ENCODE measurements around the gene JARID2. TPM values are rescaled to one million over a fixed set of nuclear protein-coding genes. Genes with fewer than 3 reads are reported as not detected.

Gene JARID2
- total and polyA plus RNA-seq, 11 donors = 3.5 to 12.2 (median 7.5) TPM

GRCh38 chr6:15557174-15557573 lies 311.3 kb downstream of the JARID2 start:
- no peak overlapping the region for H3K27ac ChIP-seq
- no peaks in the 10 kb centered on the region for H3K27me3 ChIP-seq
- no peak for TF ChIP-seq POLR2A (IDR thresholded peaks at IDR 0.05)
- TF ChIP-seq CTCF (IDR thresholded peaks at IDR 0.05) = no peak
- ATAC-seq (no peak), DNase-seq (no peak)
- H3K4me3 ChIP-seq = no peak overlapping the region
- intact Hi-C loops (cut with DNase I) = loop anchor here in 1 of 10 donors (10.0 kb wide), 1 partner anchor 68 kb away; no protein-coding TSS in a partner anchor
- no peaks in the 10 kb centered on the region for H3K36me3 ChIP-seq
- peaks cover 0 to 46% (median 7%) of the 10 kb centered on the region in 12 donors for H3K4me1 ChIP-seq
- H3K9me3 ChIP-seq = no peaks in the 10 kb centered on the region

- 95 to 100% (median 97%) methylated on average over 1 of the region's 1 CpG for WGBS, 4 donors
- TF ChIP-seq POLR2A (IDR thresholded peaks at IDR 0.05) (no peak), CTCF (IDR thresholded peaks at IDR 0.05) (no peak)
- no peak overlapping the region for H3K4me3 ChIP-seq
- H3K4me1 ChIP-seq = peaks cover 0 to 20% (median 0%) of the 10 kb centered on the region in 12 donors
- ATAC-seq = no peak
- H3K27me3 ChIP-seq = no peaks in the 10 kb centered on the region
- H3K27ac ChIP-seq = no peak overlapping the region
- H3K36me3 ChIP-seq = no peaks in the 10 kb centered on the region
- DNase-seq = no peak
- intact Hi-C loops (cut with DNase I) = no loop called here
- no peaks in the 10 kb centered on the region for H3K9me3 ChIP-seq
Measured at GRCh38 chr6:15560713-15561112, 314.8 kb downstream of the JARID2 start.

GRCh38 chr6:15561447-15562199 lies 315.8 kb downstream of the JARID2 start:
- Histone ChIP-seq H3K4me3 (no peak overlapping the region), H3K9me3 (no peaks in the 10 kb centered on the region), H3K36me3 (no peaks in the 10 kb centered on the region), H3K27me3 (no peaks in the 10 kb centered on the region), H3K27ac (no peak overlapping the region), H3K4me1 (peaks cover 0 to 11% (median 0%) of the 10 kb centered on the region in 12 donors)
- intact Hi-C loops (cut with DNase I) = no loop called here
- 89 to 95% (median 94%) methylated on average over 3 of the region's 3 CpGs for WGBS, 4 donors
- no peak for TF ChIP-seq CTCF (IDR thresholded peaks at IDR 0.05)
- no peak for TF ChIP-seq POLR2A (IDR thresholded peaks at IDR 0.05)
- no peak for DNase-seq
- ATAC-seq = no peak

- DNase-seq = no peak
- Histone ChIP-seq H3K27me3 (no peaks in the 10 kb centered on the region), H3K9me3 (no peaks in the 10 kb centered on the region), H3K27ac (no peak overlapping the region), H3K36me3 (no peaks in the 10 kb centered on the region), H3K4me1 (peaks cover 0 to 9% (median 0%) of the 10 kb centered on the region in 12 donors), H3K4me3 (no peak overlapping the region)
- TF ChIP-seq POLR2A (IDR thresholded peaks at IDR 0.05) = no peak
- no peak for TF ChIP-seq CTCF (IDR thresholded peaks at IDR 0.05)
- intact Hi-C loops (cut with DNase I) = no loop called here
- ATAC-seq = no peak
- WGBS, 4 donors = 86 to 92% (median 87%) methylated on average over 1 of the region's 1 CpG
Measured at GRCh38 chr6:15562977-15563376, 317.1 kb downstream of the JARID2 start.

Measured in heart left ventricle (tissue), 16 donors.